ENCODE measurements around the gene CYGB.
A peak's percentile ranks its signal among the peaks of the same experiment; 100 is the strongest.
"Not testable (repeated sequence)": the region's sequence is repeated elsewhere in the genome, so short reads cannot be mapped to it uniquely, and the experiment has no call there.

The CYGB gene

DNA sequence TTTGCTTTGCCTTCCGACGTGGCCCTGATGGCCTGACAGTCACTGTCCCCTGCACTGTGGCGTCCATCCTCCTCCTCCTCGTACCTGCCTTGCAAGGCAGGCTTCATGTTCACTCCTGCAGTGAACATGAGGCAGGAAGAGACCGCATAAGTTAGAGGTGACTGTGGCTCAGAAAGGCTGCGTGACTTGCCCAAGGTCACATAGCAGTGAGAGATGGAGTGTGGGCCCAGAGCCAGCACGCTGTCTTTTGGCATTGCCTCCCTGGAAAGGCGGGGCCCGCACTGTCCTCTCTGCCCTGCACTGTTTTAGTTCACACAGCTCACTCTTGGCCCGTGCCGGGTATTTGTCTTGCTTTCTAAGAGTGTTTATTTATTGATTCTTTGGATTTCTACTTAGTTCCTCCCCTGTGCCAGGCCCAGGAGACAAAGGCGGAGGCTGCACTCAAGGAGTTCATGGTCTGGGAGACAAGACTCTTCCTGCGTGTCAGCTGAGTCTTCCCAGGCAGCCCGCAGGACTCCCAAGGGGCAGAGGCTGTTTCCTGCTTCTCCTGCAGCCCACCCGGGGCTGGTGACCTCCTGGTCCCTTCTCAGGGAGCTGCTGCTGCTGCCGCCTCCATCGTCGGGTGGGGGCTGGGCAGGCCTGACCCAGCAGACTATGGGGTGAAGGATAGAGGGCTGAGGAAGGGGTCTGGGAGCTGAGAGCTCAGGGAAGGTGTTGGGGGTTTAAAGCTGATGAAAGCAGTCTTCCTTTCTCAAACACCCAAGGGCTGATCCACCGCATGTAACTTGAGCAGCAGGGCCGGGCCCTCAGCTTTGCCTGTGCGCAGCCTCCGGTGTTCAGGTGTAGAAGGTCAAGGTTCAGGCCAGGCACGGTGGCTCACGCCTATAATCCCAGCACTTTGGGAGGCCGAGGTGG is 12.7 kb downstream of the CYGB start:
- no peak for DNase-seq (ENCODE audit: low read depth in 2 of 2)

DNA sequence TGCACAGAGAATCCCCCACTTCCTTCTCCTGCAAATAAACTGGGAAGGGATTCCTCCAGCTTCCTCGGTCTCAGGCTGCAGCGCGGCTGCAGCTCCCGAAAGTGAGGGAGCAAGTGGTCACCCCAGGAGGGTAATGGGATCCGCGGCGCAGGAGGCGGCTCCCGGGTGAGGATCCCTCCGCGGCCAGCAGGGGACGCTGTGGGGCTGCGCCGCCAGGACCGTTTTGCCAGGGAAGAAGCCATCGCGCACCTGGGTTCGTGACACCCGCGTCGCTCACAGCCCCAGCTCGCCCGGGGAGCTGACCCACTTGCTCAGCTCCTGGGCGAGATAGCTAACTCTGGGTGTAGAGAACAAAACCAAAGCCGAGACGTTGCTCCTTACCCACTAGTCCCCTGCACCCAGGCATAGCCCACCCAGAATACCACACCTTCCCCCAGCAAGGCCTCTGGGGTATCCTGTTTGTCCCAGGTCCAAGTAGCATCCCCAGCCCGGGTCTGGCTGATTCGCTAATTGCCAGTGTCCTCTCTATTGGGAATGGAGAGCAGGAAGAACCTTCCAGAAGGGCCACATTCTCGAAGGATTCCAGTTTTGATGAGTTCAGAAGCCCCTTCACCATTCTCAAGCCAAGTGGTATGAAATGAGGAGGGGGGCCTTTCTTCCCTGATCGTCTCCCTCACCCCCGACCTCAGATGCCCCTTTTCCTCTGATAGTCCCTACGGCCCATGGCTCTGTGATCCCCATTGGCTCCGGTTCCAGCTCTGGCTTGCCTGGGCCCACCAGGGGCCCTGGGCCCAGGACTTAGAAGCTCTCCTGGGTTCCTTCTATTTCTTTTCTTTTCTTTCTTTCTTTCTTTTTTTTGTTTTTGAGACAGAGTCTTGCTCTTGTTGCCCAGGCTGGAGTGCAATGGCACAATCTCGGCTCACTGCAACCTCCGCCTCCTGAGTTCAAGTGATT is 14.1 kb downstream of the CYGB start:
- DNase-seq (ENCODE audit: low read depth in 2 of 2): peak; percentile 59 to 74

DNA sequence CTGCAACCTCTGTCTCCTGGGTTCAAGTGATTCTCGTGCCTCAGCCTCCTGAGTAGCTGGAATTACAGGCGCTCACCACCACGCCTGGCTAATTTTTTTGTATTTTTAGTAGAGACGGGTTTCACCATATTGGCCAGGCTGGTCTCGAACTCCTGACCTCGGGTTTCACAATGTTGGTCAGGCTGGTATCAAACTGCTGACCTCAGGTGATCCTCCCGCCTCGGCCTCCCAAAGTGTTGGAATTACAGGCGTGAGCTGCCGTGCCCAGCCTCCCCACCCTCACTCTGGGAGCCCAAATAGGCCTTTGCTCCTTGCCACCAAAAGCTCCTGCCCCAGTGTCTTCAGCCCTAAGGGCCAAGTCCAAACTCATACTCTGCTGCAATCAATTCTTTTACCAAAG is 15.8 kb downstream of the CYGB start:
- DNase-seq (ENCODE audit: low read depth in 2 of 2): not testable (repeated sequence)

GRCh38 chr17:76521262-76521661 is 16.2 kb downstream of the CYGB start:
- DNase-seq (ENCODE audit: low read depth in 2 of 2): no peak

- DNase-seq (ENCODE audit: low read depth in 2 of 2): no peak
These were observed 18.2 kb downstream of the CYGB start for GRCh38 chr17:76519048-76519966.

DNA sequence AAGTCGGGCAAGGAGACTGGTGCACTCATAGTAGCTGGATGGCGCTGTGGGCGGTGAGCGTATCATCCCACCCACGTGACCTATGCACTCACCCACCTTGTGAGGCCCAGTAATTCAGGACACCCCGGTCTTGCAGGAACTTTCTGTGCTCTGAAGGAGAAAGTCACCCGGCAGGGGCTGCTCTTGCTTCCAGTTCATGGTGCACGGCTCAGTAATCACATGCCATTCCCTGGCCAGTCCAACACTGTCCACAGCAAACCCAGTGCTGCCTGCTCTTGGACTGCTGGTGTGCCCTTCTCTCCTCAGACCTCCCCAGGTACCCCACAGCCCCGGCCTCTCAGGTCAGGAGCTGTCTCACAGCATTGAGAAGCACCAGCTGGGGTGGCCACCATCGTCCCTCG is 19.9 kb downstream of the CYGB start:
- DNase-seq (ENCODE audit: low read depth in 2 of 2): no peak

- DNase-seq (ENCODE audit: low read depth in 2 of 2): peak; percentile 59 to 70
These were observed 22.1 kb downstream of the CYGB start for GRCh38 chr17:76515274-76515949.

DNA sequence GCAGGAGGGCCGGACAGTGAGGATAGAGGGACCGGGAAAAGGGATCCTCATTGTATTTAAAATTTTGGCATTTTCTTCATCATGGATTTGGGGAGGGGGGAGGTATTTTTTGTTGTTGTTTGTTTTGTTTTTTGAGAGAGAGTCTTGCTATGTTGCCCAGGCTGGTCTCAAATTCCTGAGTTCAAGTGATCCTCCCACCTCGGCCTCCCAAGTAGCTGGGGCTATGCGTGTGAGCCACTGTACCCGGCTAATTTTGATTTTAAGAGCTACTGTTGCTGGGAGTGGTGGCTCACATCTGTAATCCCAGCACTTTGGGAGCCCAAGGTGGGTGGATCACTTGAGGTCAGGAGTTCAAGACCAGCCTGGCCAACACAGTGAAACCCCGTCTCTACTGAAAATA is 23.2 kb downstream of the CYGB start:
- not testable (repeated sequence) for DNase-seq (ENCODE audit: low read depth in 2 of 2)

DNA sequence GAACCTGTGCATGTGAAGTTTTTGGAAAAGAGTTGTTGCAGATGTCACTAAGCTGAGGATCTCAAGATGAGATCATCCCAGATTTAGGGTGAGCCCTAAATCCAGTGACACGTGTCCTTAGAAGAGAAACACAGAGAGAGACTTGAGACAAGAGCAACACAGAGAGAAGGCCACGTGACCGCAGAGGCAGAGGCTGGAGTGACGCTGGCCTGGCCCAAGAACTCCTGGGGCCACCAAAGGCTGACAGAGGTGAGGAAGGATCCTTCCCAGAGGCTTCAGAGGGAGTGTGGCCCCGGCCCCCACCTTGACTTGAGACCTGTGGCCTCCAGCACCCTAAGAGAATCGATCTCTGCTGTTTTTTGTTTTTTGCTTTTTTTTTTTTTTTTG is 24.2 kb downstream of the CYGB start:
- no peak for DNase-seq (ENCODE audit: low read depth in 2 of 2)

DNA sequence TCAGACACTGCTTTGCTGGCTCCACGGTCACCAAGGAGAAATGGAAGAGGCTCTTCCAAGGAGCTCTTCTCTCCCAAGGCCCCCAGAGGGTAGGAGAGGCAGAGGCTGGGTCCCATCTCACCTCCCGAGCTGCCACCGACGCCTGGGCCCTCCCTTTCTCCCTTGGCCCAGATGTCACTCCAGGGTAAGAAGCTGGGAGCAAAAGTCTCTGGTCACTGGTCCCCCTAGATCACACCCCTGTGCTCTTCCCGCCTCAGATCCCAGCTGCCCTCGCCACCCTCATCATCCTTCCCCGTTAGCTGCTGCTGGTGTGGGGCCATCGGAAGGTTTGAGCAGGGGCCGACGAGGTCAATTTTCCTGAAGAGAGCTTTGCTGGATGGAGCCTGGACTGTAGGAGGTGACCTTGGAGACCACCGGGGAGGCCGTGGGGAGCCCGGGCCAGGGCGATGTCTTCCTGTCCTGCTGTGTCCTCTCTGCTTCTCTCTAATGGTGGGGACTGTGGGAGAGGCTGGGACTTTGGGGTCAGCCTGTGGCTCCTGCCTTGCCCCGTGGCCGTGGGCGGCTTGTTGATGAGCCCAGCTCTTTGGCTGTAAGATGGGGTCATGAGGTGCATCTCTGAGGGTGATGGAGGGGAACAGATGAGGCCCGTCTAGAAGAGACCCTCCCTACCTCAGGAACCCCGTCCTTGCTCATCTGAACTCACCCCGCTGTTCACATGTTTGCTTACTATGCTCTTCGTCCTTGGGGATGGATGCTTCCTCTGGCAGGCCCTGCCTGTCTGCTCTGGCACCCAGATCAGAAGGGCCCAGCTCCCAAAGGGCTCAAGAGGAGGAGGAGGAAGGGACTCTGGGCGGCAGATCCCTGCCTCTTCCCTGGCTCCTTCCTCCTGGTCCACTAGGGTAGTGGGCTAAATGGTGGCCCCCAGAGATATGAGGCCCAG is 24.9 kb downstream of the CYGB start:
- DNase-seq (ENCODE audit: low read depth in 2 of 2): no peak

- no peak for DNase-seq (ENCODE audit: low read depth in 2 of 2)
These were observed 25.7 kb downstream of the CYGB start for GRCh38 chr17:76511668-76512365.

DNA sequence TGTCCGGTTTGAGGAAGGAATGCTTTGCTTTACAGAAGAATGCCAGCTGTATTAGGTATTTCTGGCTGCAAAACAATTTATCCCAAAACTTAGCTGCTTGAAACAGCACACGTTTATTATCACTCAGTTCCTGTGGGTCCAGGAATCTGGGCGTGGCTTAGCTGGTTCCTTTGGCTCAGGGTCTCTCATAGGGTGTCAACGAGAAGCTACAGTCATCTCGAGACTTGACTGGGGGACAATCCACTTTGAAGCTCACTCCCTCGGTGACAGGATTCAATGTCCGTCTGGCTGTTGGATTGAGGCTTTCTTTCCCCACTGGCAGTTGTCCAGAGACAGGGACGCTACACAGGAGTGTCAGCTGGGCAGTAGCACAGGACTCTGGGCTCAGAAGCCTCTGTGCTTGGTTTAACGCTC is 26.7 kb downstream of the CYGB start:
- no peak for DNase-seq (ENCODE audit: low read depth in 2 of 2)

DNA sequence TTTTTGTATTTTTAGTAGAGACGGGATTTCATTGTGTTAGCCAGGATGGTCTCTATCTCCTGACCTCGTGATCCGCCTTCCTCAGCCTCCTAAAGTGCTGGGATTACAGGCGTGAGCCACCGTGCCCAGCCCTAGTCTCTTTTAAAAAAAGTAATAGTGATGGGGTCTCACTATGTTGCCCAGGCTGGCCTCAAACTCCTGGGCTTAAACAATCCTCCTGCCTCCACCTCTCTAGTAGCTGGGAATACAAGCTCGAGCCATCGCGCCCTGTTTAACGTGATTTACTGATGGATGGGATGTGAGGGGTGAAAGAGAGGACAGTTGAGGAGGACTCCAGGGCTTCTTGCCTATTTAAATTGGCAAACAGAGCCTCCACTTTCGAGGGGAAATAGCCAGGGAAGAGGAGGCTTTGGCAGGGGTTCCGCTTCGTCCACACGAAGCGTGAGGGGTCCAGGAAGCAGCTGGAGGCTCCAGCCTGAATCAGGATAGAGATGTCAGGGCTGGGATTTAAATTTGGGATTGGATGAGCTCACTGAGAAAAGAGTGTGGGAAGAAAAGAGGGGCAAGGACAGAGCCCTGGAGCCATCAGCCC is 28.9 kb downstream of the CYGB start:
- not testable (repeated sequence) for DNase-seq (ENCODE audit: low read depth in 2 of 2)

GRCh38 chr17:76506408-76507345 is 30.8 kb downstream of the CYGB start:
- DNase-seq (ENCODE audit: low read depth in 2 of 2): peak; percentile 77 to 88

DNA sequence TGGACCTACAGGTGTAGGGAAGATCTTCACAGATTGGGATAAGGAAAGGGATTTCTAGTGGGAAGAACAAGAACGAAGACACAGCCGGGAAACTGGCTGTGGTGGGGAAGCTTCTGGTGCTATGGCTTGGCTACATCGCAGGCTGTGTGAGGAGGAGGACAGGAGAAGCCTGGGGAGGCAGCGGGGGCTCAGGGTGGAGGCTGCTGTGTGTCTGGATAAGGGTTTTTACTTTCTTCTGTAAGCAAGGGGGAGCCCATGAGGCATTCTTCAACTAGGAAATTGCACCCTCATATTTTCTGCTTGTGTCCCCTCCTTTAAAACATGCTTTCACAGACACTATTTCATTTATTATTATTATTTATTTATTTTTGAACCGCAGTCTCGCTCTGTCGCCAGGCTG is 33.4 kb downstream of the CYGB start:
- DNase-seq (ENCODE audit: low read depth in 2 of 2): no peak

- DNase-seq (ENCODE audit: low read depth in 2 of 2): no peak
These were observed 34.9 kb downstream of the CYGB start for GRCh38 chr17:76502341-76503211.

All from stimulated activated CD4-positive, alpha-beta T cell treated with anti-CD3 and anti-CD28 coated beads, Interleukin-12 subunit alpha, Interleukin-12 subunit beta, amount 100 ng/mL, for 24 hours (primary cell).